HepG2 (cell line): ENCODE results near the gene TMEM11. TPM values are rescaled to one million over a fixed set of nuclear protein-coding genes. Genes with fewer than 3 reads are reported as not detected.

ENCODE experiments used
- ATAC-seq: fragments of 200-7000 bp; cut with Tn5 transposase; 3 replicates; pipeline ENCODE4 v1.9.1; 2020; ENCODE audit warnings: mild to moderate bottlenecking, moderate library complexity
- BruUV-seq: library from RNA; stranded (reverse); fragments of 400-500 nt; replicated peaks from 2 replicates; lab custom pipeline; 2021; lab: Mats Ljungman, UMichigan
- CTCF ChIA-PET: fragments of 300-600 bp; formaldehyde crosslinking; extraction: SDS; loops from one replicate; lab custom pipeline; 2021; ENCODE audit warnings: low total read pairs, inconsistent platforms, low intra/inter-chr PET ratio; lab: Yijun Ruan, JAX
- POLR2A ChIA-PET: fragments of 350-600 bp; sonication (Branson Sonifier 250); formaldehyde crosslinking; loops from one replicate; lab custom pipeline; 2020; ENCODE audit warnings: antibody characterized with exemption, inconsistent platforms; lab: Yijun Ruan, JAX
- DNase-seq: peaks from one replicate; pipeline ENCODE4 v3.0.0-alpha.2; 2015; ENCODE audit warnings: low spot score
- FAIRE-seq: peaks from 3 replicates; lab custom pipeline; 2011; peaks lifted over from hg19 to GRCh38; lab: Jason Lieb, UNC
- H2AFZ ChIP-seq: one replicate; pipeline ENCODE4 v1.6.1; 2011; ENCODE audit warnings: low read length, inconsistent platforms
- H3K27ac ChIP-seq: fragments of 300-600 bp; 3 replicates; pipeline ENCODE4 v1.8.0; 2011; ENCODE audit warnings: mixed run types, mild to moderate bottlenecking, mixed read lengths, low read length, inconsistent platforms; ENCODE audit not compliant: insufficient read depth; ENCODE audit errors: extremely low read length
- H3K27me3 ChIP-seq, 2 experiments: fragments of 200-600 bp in 1 of 2; 2 replicates in 1 of 2; 3 replicates in 1 of 2; pipeline versions ENCODE4 v1.6.0 to v1.8.0; 2011; ENCODE audit warnings: low read length in 2 of 2, mild to moderate bottlenecking in 2 of 2, moderate library complexity in 2 of 2, inconsistent platforms in 1 of 2; ENCODE audit not compliant: insufficient read depth in 2 of 2, control insufficient read depth in 1 of 2
- H3K36me3 ChIP-seq, 2 experiments: fragments of 200-600 bp in 1 of 2; replicated peaks in 1 of 2; 2 replicates in 1 of 2; 3 replicates in 1 of 2; pipeline versions ENCODE4 v1.5.1 to v1.8.0; 2011; ENCODE audit warnings: low read length in 2 of 2, inconsistent platforms in 1 of 2; ENCODE audit not compliant: insufficient read depth in 2 of 2, control insufficient read depth in 1 of 2
- H3K4me1 ChIP-seq: 2 replicates; pipeline ENCODE4 v1.5.1; 2012; ENCODE audit warnings: low read length, inconsistent platforms; ENCODE audit not compliant: insufficient read depth
- H3K4me2 ChIP-seq: 2 replicates; pipeline ENCODE4 v1.6.0; 2011; ENCODE audit warnings: low read depth, low read length, inconsistent platforms
- H3K4me3 ChIP-seq, 3 experiments: fragments of 200-600 bp in 1 of 3; sonication (generic), shearing (Covaris generic) in 1 of 3; replicated peaks in 1 of 3; 2 replicates each; pipeline ENCODE4 v1.5.1; 2011 to 2016; ENCODE audit warnings: low read length in 3 of 3, inconsistent platforms in 2 of 3, low read depth in 2 of 3, mild to moderate bottlenecking in 2 of 3, control low read depth in 1 of 3, mixed read lengths in 1 of 3; ENCODE audit not compliant: insufficient read depth in 1 of 3
- H3K79me2 ChIP-seq: one replicate; pipeline ENCODE4 v1.6.1; 2011; ENCODE audit warnings: low read length, inconsistent platforms; ENCODE audit not compliant: insufficient read depth
- H3K9ac ChIP-seq: 2 replicates; pipeline ENCODE4 v1.6.0; 2011; ENCODE audit warnings: mild to moderate bottlenecking, low read depth, low read length, inconsistent platforms; ENCODE audit not compliant: insufficient read depth
- H3K9me3 ChIP-seq: 2 replicates; pipeline ENCODE4 v1.5.1; 2012; ENCODE audit warnings: mild to moderate bottlenecking, low read length
- H4K20me1 ChIP-seq: 2 replicates; pipeline ENCODE4 v1.6.0; 2011; ENCODE audit warnings: inconsistent platforms, mild to moderate bottlenecking, low read length, moderate library complexity; ENCODE audit not compliant: insufficient read depth
- AGO2 ChIP-seq: fragments of 200-400 bp; formaldehyde crosslinking; optimal IDR thresholded peaks from 2 replicates; pipeline ENCODE3; 2017; ENCODE audit warnings: mild to moderate bottlenecking, low read depth, low read length, moderate library complexity
- AHR ChIP-seq: IDR thresholded peaks from 2 replicates; pipeline ENCODE4 v1.6.1; 2018; ENCODE audit warnings: missing genetic modification reagents, missing compliant biosample characterization
- KDM4B ChIP-seq: sonication (generic); formaldehyde crosslinking; IDR thresholded peaks from 2 replicates; pipeline ENCODE4 v1.4.0; 2020; ENCODE audit warnings: missing genetic modification reagents
- TOPORS ChIP-seq: sonication (generic); formaldehyde crosslinking; IDR thresholded peaks from 2 replicates; pipeline ENCODE4 v1.8.0; 2023; ENCODE audit warnings: mild to moderate bottlenecking, missing genetic modification reagents
- XBP1 ChIP-seq: sonication (generic); formaldehyde crosslinking; IDR thresholded peaks from 2 replicates; pipeline ENCODE4 v1.5.0; 2020; ENCODE audit warnings: missing genetic modification reagents
- ZNF264 ChIP-seq: sonication (generic); formaldehyde crosslinking; IDR thresholded peaks from 2 replicates; pipeline ENCODE4 v1.4.0; 2020; ENCODE audit warnings: missing genetic modification reagents
- ZNF737 ChIP-seq: sonication (generic); formaldehyde crosslinking; IDR thresholded peaks from 2 replicates; pipeline ENCODE4 v1.5.0; 2020; ENCODE audit warnings: missing genetic modification reagents, mild to moderate bottlenecking, borderline replicate concordance
- ZNF746 ChIP-seq: sonication (generic); formaldehyde crosslinking; IDR thresholded peaks from 2 replicates; pipeline ENCODE4 v1.8.0; 2022; ENCODE audit warnings: mild to moderate bottlenecking, missing genetic modification reagents
- WGBS: methylation state at CpG from one replicate; pipeline ENCODE4 v1.1.6; 2017; ENCODE audit warnings: low lambda C conversion rate; 5-methylcytosine and 5-hydroxymethylcytosine counted together
- in situ Hi-C: cut with HindIII; loops from 2 replicates; pipeline ENCODE4 v1.10.0; 2017; ENCODE audit warnings: low pct_unique_long_range_greater_than_20kb; ENCODE audit not compliant: extremely low pct_ligation_motif_present
- intact Hi-C: fragments of 100-400 bp; cut with micrococcal nuclease; formaldehyde crosslinking; loops from one replicate; pipeline ENCODE4 v1.10.0; 2022; ENCODE audit not compliant: unreplicated experiment
- polyA plus RNA-seq, 8 experiments: library from polyadenylated mRNA; depleted of rRNA in 3 of 8; stranded (reverse) in 7 of 8; unstranded in 1 of 8; fragments of >200 nt; fragmentation: Illumina TruSeq in 4 of 8; extraction: Trizol in 4 of 8; gene quantifications; 2 replicates each; pipeline versions ENCODE4 v1.2.1 to v1.2.3, GENCODE V29; 2011 to 2016; ENCODE audit warnings: low read depth in 4 of 8, missing spikeins in 1 of 8, mixed read lengths in 1 of 8; ENCODE audit not compliant: insufficient read depth in 1 of 8
- total RNA-seq, 5 experiments: library from RNA; depleted of rRNA; stranded (reverse); fragments of >200 nt; fragmentation: Illumina TruSeq; extraction: Trizol; gene quantifications; 2 replicates each; pipeline ENCODE4 v1.2.3, GENCODE V29; 2016; ENCODE audit warnings: low read depth in 1 of 5
- TF ChIP-seq, protein P1 (sequence below): sonication (generic); formaldehyde crosslinking; IDR thresholded peaks from 2 replicates; pipeline ENCODE4 v1.5.0; 2020; ENCODE audit warnings: missing genetic modification reagents
- TF ChIP-seq, protein P2 (sequence below): IDR thresholded peaks from 2 replicates; pipeline ENCODE4 v1.6.1; 2016; ENCODE audit warnings: missing compliant biosample characterization, missing genetic modification reagents, borderline replicate concordance

The TMEM11 gene
- total and polyA plus RNA-seq, 2 of the 13 experiments (the other 11 are each of a cell fraction or from before 2014, with no cell fraction given): 18.7 to 35.0 TPM

DNA sequence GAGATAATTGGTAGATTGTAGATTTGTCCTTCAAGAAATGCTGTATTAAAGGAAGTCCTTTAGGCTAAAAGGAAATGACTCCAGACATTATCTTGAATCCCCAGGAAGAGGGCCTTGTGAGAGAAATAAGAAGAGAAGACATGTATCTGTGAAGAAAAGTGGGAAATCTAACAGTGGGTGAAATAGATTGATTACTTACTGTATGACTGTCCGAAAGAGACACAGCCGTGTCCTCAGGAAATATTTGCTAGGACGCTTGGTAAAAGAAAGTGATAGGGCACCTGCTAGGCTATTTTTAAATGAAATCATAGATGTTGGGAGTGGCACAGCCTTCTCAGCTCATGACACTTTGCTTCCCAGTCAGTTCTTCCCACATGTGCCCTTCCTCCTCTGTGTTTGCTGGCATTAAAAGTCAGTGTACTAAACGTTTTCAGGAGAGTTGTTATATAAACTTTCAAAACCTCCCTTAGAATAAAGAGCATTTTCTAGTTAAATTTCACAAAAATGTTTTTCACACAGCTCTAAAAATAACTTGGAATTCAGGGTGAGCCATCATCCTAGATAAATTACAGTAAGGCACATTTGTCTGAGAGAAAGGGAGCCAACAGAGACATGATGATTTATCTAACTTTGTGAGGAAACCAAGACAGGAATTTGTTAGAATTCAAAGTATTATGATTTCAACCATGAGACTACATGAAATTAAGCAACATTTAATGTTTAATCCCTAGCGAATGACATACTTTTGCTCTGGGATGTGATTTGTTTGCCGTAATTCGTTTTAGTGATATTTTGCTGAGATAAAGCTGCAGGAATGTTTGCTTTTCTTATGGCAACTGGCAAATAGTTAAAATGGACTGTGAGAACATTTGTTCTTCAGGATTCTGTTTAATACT lies 52.2 kb downstream of the TMEM11 start:
- in situ Hi-C loops: no loop called here
- H3K27me3 ChIP-seq: no peaks in the 10 kb centered on the region
- TF ChIP-seq AHR (CRISPR knock-in tag): no peak
- no peak for TF ChIP-seq TOPORS (CRISPR knock-in tag)
- TF ChIP-seq, protein P1, sequence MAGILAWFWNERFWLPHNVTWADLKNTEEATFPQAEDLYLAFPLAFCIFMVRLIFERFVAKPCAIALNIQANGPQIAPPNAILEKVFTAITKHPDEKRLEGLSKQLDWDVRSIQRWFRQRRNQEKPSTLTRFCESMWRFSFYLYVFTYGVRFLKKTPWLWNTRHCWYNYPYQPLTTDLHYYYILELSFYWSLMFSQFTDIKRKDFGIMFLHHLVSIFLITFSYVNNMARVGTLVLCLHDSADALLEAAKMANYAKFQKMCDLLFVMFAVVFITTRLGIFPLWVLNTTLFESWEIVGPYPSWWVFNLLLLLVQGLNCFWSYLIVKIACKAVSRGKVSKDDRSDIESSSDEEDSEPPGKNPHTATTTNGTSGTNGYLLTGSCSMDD (CRISPR knock-in tag): no peak
- no peak for TF ChIP-seq KDM4B (CRISPR knock-in tag)
- TF ChIP-seq, all 625 proteins: peak for 0
- POLR2A ChIA-PET: no interaction called here
- no peaks in the 10 kb centered on the region for H3K9me3 ChIP-seq
- no peak overlapping the region for H3K4me2 ChIP-seq
- no peak overlapping the region for H2AFZ ChIP-seq
- FAIRE-seq (peak; percentile 30), DNase-seq (peak; percentile 42), ATAC-seq (no peak)
- H3K4me3 ChIP-seq: no peak overlapping the region
- CTCF ChIA-PET: no interaction called here
- H3K36me3 ChIP-seq: no peaks in the 10 kb centered on the region; a peak in 1 of 5 replicates
- no peak overlapping the region for H3K27ac ChIP-seq
- H3K79me2 ChIP-seq: no peaks in the 10 kb centered on the region
- H3K9ac ChIP-seq: no peak overlapping the region
- no TSS peak for BruUV-seq
- H4K20me1 ChIP-seq: no peaks in the 10 kb centered on the region
- 56% methylated on average over 7 of the region's 7 CpGs for WGBS
- peaks cover 12% of the 10 kb centered on the region for H3K4me1 ChIP-seq
- intact Hi-C loops: no loop called here

DNA sequence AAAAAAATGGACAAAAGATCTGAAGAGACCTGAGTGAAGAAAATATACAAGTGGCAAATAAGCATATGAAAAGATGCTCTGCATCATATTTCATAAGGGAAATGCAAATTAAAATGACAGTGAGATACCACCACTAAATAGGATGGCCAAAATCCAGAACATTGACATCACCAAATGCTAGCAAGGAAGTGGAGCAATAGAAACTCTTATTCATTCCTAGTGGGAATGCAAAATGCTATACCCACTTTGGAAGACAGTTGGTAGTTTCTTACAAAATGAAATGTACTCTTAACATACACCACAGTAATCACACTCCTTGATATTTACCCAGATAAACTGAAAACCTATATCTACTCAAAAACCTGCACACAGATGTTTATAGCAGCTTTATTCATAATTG lies 53.6 kb downstream of the TMEM11 start:
- TF ChIP-seq ZNF746 (CRISPR knock-in tag): no peak
- TF ChIP-seq AGO2: no peak
- TF ChIP-seq ZNF737: no peak
- TF ChIP-seq ZNF264 (CRISPR knock-in tag): no peak
- no peak for TF ChIP-seq XBP1 (CRISPR knock-in tag)
- TF ChIP-seq, protein P2, sequence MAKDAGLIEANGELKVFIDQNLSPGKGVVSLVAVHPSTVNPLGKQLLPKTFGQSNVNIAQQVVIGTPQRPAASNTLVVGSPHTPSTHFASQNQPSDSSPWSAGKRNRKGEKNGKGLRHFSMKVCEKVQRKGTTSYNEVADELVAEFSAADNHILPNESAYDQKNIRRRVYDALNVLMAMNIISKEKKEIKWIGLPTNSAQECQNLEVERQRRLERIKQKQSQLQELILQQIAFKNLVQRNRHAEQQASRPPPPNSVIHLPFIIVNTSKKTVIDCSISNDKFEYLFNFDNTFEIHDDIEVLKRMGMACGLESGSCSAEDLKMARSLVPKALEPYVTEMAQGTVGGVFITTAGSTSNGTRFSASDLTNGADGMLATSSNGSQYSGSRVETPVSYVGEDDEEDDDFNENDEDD (CRISPR knock-in tag): no peak
- TF ChIP-seq, all 625 proteins: peak for 0
- BruUV-seq: no TSS peak
- no peaks in the 10 kb centered on the region; a peak in 1 of 5 replicates for H3K36me3 ChIP-seq
- no peak for DNase-seq
- no peak overlapping the region for H2AFZ ChIP-seq
- no peak for FAIRE-seq
- no peak overlapping the region for H3K9ac ChIP-seq
- no peak overlapping the region for H3K27ac ChIP-seq
- no peak for ATAC-seq
- H3K79me2 ChIP-seq: no peaks in the 10 kb centered on the region
- intact Hi-C loops (no loop called here), in situ Hi-C loops (no loop called here)
- H3K9me3 ChIP-seq: no peaks in the 10 kb centered on the region
- no peak overlapping the region for H3K4me2 ChIP-seq
- CTCF ChIA-PET: no interaction called here
- H3K4me1 ChIP-seq: peaks cover 12% of the 10 kb centered on the region
- H3K4me3 ChIP-seq: no peak overlapping the region
- no peaks in the 10 kb centered on the region for H3K27me3 ChIP-seq
- H4K20me1 ChIP-seq: no peaks in the 10 kb centered on the region
- POLR2A ChIA-PET: no interaction called here
